Activated CD4-positive, alpha-beta T cell treated with anti-CD3 and anti-CD28 coated beads, Interleukin-2, amount 10 ng/mL, durations not matched to agents 24 days and 14 days (primary cell): ENCODE data around the gene GALNT13. TPM values are rescaled to one million over a fixed set of nuclear protein-coding genes. Genes with fewer than 3 reads are reported as not detected.

Source experiments
- DNase-seq: peaks from one replicate; pipeline ENCODE4 v3.0.0; 2022
- H3K27ac Mint-ChIP-seq: one replicate; pipeline ENCODE4 v1.8.0; 2022; ENCODE audit warnings: mild to moderate bottlenecking, mixed read lengths
- H3K27me3 Mint-ChIP-seq: one replicate; pipeline ENCODE4 v1.8.0; 2022; ENCODE audit warnings: mixed read lengths
- H3K36me3 Mint-ChIP-seq: one replicate; pipeline ENCODE4 v1.8.0; 2022; ENCODE audit warnings: low read depth, mild to moderate bottlenecking, mixed read lengths
- H3K4me1 Mint-ChIP-seq: one replicate; pipeline ENCODE4 v1.8.0; 2021; ENCODE audit warnings: mixed read lengths
- H3K4me3 Mint-ChIP-seq: one replicate; pipeline ENCODE4 v1.8.0; 2022; ENCODE audit warnings: mild to moderate bottlenecking, moderate library complexity, mixed read lengths
- H3K9me3 Mint-ChIP-seq: one replicate; pipeline ENCODE4 v1.8.0; 2021; ENCODE audit warnings: mixed read lengths
- intact Hi-C: fragments of 100-400 bp; cut with micrococcal nuclease; formaldehyde crosslinking; loops from one replicate; pipeline ENCODE4 v1.15.1; 2023
- total RNA-seq: library from RNA; stranded (reverse); gene quantifications from 2 replicates; pipeline ENCODE4 v1.2.3, GENCODE V29; 2022

Gene GALNT13
- total RNA-seq, 1 donor from 2014 or later, result not detected

GRCh38 chr2:153886833-153887232 lies 15.1 kb downstream of the GALNT13 start:
- Mint-ChIP-seq H3K4me1 (no peaks in the 10 kb centered on the region), H3K9me3 (no peaks in the 10 kb centered on the region)

GRCh38 chr2:153890576-153890975 lies 18.9 kb downstream of the GALNT13 start:
- no peaks in the 10 kb centered on the region for H3K9me3 Mint-ChIP-seq
- H3K27me3 Mint-ChIP-seq, result no peaks in the 10 kb centered on the region
- no peaks in the 10 kb centered on the region for H3K4me1 Mint-ChIP-seq
- no peaks in the 10 kb centered on the region for H3K36me3 Mint-ChIP-seq
- DNase-seq, result no peak
- no peak overlapping the region for H3K27ac Mint-ChIP-seq
- intact Hi-C loops, result no loop called here
- H3K4me3 Mint-ChIP-seq, result no peak overlapping the region

More at GRCh38 chr2:153886833-153887232, 15.1 kb downstream of the GALNT13 start:
- no peak for DNase-seq
- H3K36me3 Mint-ChIP-seq, result no peaks in the 10 kb centered on the region
- H3K4me3 Mint-ChIP-seq, result no peak overlapping the region
- H3K27ac Mint-ChIP-seq, result no peak overlapping the region
- H3K27me3 Mint-ChIP-seq, result no peaks in the 10 kb centered on the region
- intact Hi-C loops, result no loop called here

- no peak overlapping the region for H3K4me3 Mint-ChIP-seq
- H3K9me3 Mint-ChIP-seq, result no peaks in the 10 kb centered on the region
- H3K27ac Mint-ChIP-seq, result no peak overlapping the region
- H3K27me3 Mint-ChIP-seq, result no peaks in the 10 kb centered on the region
- no peaks in the 10 kb centered on the region for H3K36me3 Mint-ChIP-seq
- DNase-seq, result no peak
- H3K4me1 Mint-ChIP-seq, result no peaks in the 10 kb centered on the region
- intact Hi-C loops, result no loop called here
Observed at GRCh38 chr2:153891051-153891450, 19.3 kb downstream of the GALNT13 start.

GRCh38 chr2:153912798-153913396 lies 41.2 kb downstream of the GALNT13 start:
- intact Hi-C loops, result no loop called here

GRCh38 chr2:153917570-153917969 lies 45.8 kb downstream of the GALNT13 start:
- no peaks in the 10 kb centered on the region for H3K9me3 Mint-ChIP-seq
- no peak overlapping the region for H3K27ac Mint-ChIP-seq
- H3K27me3 Mint-ChIP-seq, result no peaks in the 10 kb centered on the region
- intact Hi-C loops, result no loop called here
- no peaks in the 10 kb centered on the region for H3K4me1 Mint-ChIP-seq
- no peaks in the 10 kb centered on the region for H3K36me3 Mint-ChIP-seq
- DNase-seq, result no peak
- no peak overlapping the region for H3K4me3 Mint-ChIP-seq

More at GRCh38 chr2:153912798-153913396, 41.2 kb downstream of the GALNT13 start:
- H3K9me3 Mint-ChIP-seq, result no peaks in the 10 kb centered on the region
- no peaks in the 10 kb centered on the region for H3K27me3 Mint-ChIP-seq
- no peak overlapping the region for H3K4me3 Mint-ChIP-seq
- H3K4me1 Mint-ChIP-seq, result no peaks in the 10 kb centered on the region
- no peak overlapping the region for H3K27ac Mint-ChIP-seq
- no peaks in the 10 kb centered on the region for H3K36me3 Mint-ChIP-seq
- no peak for DNase-seq

- Mint-ChIP-seq H3K9me3 (peaks cover 7% of the 10 kb centered on the region), H3K4me3 (no peak overlapping the region), H3K27me3 (no peaks in the 10 kb centered on the region), H3K4me1 (no peaks in the 10 kb centered on the region), H3K27ac (no peak overlapping the region), H3K36me3 (no peaks in the 10 kb centered on the region)
- intact Hi-C loops, result no loop called here
- DNase-seq, result no peak
Observed at GRCh38 chr2:153935511-153935910, 63.8 kb downstream of the GALNT13 start.

GRCh38 chr2:153939124-153939796 lies 67.5 kb downstream of the GALNT13 start:
- Mint-ChIP-seq H3K9me3 (no peaks in the 10 kb centered on the region), H3K27ac (no peak overlapping the region), H3K4me3 (no peak overlapping the region), H3K4me1 (no peaks in the 10 kb centered on the region), H3K27me3 (no peaks in the 10 kb centered on the region), H3K36me3 (no peaks in the 10 kb centered on the region)
- intact Hi-C loops, result no loop called here
- DNase-seq, result no peak

- Mint-ChIP-seq H3K4me3 (no peak overlapping the region), H3K27ac (no peak overlapping the region), H3K9me3 (no peaks in the 10 kb centered on the region), H3K36me3 (no peaks in the 10 kb centered on the region), H3K4me1 (no peaks in the 10 kb centered on the region), H3K27me3 (no peaks in the 10 kb centered on the region)
- DNase-seq, result no peak
- intact Hi-C loops, result no loop called here
Observed at GRCh38 chr2:153940511-153940910, 68.8 kb downstream of the GALNT13 start.

- Mint-ChIP-seq H3K27ac (no peak overlapping the region), H3K9me3 (peaks cover 3% of the 10 kb centered on the region), H3K4me3 (no peak overlapping the region), H3K27me3 (no peaks in the 10 kb centered on the region), H3K36me3 (no peaks in the 10 kb centered on the region), H3K4me1 (no peaks in the 10 kb centered on the region)
- DNase-seq, result no peak
- intact Hi-C loops, result no loop called here
Observed at GRCh38 chr2:153944800-153945199, 73.1 kb downstream of the GALNT13 start.

GRCh38 chr2:153946036-153946435 lies 74.3 kb downstream of the GALNT13 start:
- H3K27me3 Mint-ChIP-seq, result no peaks in the 10 kb centered on the region
- no peaks in the 10 kb centered on the region for H3K36me3 Mint-ChIP-seq
- no peak overlapping the region for H3K27ac Mint-ChIP-seq
- H3K4me1 Mint-ChIP-seq, result no peaks in the 10 kb centered on the region
- intact Hi-C loops, result no loop called here
- H3K4me3 Mint-ChIP-seq, result no peak overlapping the region
- peaks cover 3% of the 10 kb centered on the region for H3K9me3 Mint-ChIP-seq
- no peak for DNase-seq

GRCh38 chr2:153953761-153954160 lies 82.0 kb downstream of the GALNT13 start:
- H3K9me3 Mint-ChIP-seq, result peaks cover 7% of the 10 kb centered on the region
- no peaks in the 10 kb centered on the region for H3K36me3 Mint-ChIP-seq
- intact Hi-C loops, result no loop called here
- no peaks in the 10 kb centered on the region for H3K27me3 Mint-ChIP-seq
- no peak overlapping the region for H3K27ac Mint-ChIP-seq
- no peak for DNase-seq
- H3K4me3 Mint-ChIP-seq, result no peak overlapping the region
- H3K4me1 Mint-ChIP-seq, result no peaks in the 10 kb centered on the region

- Mint-ChIP-seq H3K4me3 (no peak overlapping the region), H3K4me1 (no peaks in the 10 kb centered on the region), H3K27ac (no peak overlapping the region), H3K36me3 (no peaks in the 10 kb centered on the region), H3K9me3 (peaks cover 13% of the 10 kb centered on the region), H3K27me3 (no peaks in the 10 kb centered on the region)
- intact Hi-C loops, result no loop called here
- DNase-seq, result no peak
Observed at GRCh38 chr2:153963256-153963655, 91.5 kb downstream of the GALNT13 start.

GRCh38 chr2:153967248-153967973 lies 95.7 kb downstream of the GALNT13 start:
- intact Hi-C loops, result no loop called here
- H3K27me3 Mint-ChIP-seq, result no peaks in the 10 kb centered on the region
- no peak overlapping the region for H3K4me3 Mint-ChIP-seq
- no peaks in the 10 kb centered on the region for H3K4me1 Mint-ChIP-seq
- H3K36me3 Mint-ChIP-seq, result no peaks in the 10 kb centered on the region
- no peak for DNase-seq
- H3K27ac Mint-ChIP-seq, result no peak overlapping the region
- peaks cover 5% of the 10 kb centered on the region for H3K9me3 Mint-ChIP-seq

- Mint-ChIP-seq H3K27ac (no peak overlapping the region), H3K4me3 (no peak overlapping the region), H3K27me3 (no peaks in the 10 kb centered on the region), H3K9me3 (peaks cover 3% of the 10 kb centered on the region), H3K4me1 (no peaks in the 10 kb centered on the region), H3K36me3 (no peaks in the 10 kb centered on the region)
- intact Hi-C loops, result no loop called here
- DNase-seq, result no peak
Observed at GRCh38 chr2:153971250-153971649, 99.5 kb downstream of the GALNT13 start.
